ENCODE data around the gene NCL. TPM values are rescaled to one million over a fixed set of nuclear protein-coding genes. Genes with fewer than 3 reads are reported as not detected.

The NCL gene
- total and polyA plus RNA-seq, 2 of the 13 experiments (the other 11 are each of a cell fraction or from before 2014, with no cell fraction given) = 105 to 779 TPM

DNA sequence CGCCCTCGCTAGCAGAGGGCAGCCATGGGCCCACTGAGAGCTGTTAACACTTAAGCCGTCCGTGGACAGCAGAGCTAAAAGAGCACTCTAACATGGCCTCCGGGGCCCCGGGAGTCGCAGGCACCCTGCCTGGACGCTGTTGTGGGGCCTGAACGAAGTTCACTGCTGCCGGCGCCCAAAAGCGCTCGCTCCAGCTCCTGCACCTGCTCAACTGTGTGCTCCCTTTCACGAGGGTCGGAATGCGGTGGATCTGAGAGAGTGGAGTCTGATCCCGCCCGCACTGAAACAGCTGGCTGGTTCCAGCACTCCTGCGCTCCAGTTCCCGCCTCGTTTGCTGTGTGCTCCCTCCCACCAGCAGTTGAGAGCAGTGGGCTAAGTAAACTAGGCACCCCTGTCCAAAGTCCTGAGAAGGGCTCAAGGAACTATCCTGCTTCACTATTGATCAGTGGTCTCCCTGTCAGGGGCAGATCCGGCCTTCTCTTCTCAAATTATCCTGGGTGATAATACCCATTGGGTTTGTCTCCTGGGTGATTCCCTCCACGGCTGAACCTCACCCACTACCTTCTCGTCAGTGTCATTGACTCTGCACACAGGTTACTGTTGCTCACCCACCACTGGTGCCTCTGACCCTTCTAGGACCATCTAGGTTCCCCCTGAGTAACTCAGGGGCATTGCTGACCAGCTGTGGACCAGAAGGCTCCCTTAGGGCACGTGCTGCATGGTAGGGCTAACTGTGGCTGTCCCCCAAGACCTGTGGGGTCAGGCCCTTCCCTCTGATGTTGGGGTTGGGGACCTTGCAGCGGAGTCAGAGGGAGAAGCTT, 45.3 kb downstream of the NCL start (continued):
- TF ChIP-seq, protein P1, sequence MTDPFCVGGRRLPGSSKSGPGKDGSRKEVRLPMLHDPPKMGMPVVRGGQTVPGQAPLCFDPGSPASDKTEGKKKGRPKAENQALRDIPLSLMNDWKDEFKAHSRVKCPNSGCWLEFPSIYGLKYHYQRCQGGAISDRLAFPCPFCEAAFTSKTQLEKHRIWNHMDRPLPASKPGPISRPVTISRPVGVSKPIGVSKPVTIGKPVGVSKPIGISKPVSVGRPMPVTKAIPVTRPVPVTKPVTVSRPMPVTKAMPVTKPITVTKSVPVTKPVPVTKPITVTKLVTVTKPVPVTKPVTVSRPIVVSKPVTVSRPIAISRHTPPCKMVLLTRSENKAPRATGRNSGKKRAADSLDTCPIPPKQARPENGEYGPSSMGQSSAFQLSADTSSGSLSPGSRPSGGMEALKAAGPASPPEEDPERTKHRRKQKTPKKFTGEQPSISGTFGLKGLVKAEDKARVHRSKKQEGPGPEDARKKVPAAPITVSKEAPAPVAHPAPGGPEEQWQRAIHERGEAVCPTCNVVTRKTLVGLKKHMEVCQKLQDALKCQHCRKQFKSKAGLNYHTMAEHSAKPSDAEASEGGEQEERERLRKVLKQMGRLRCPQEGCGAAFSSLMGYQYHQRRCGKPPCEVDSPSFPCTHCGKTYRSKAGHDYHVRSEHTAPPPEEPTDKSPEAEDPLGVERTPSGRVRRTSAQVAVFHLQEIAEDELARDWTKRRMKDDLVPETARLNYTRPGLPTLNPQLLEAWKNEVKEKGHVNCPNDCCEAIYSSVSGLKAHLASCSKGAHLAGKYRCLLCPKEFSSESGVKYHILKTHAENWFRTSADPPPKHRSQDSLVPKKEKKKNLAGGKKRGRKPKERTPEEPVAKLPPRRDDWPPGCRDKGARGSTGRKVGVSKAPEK (CRISPR knock-in tag; IDR thresholded peaks at IDR 0.05; ENCODE audit: borderline replicate concordance) = 0 out of 2 replicates have a peak, but pooled peaks have one; percentile 22
- TF ChIP-seq, protein P2, sequence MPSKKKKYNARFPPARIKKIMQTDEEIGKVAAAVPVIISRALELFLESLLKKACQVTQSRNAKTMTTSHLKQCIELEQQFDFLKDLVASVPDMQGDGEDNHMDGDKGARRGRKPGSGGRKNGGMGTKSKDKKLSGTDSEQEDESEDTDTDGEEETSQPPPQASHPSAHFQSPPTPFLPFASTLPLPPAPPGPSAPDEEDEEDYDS (CRISPR knock-in tag; IDR thresholded peaks at IDR 0.05) = no peak
- TF ChIP-seq BORCS8-MEF2B (CRISPR knock-in tag; IDR thresholded peaks at IDR 0.05) = peak; percentile 78; the same call in 1 of the 2 replicates
- no peak for TF ChIP-seq KLF13 (CRISPR knock-in tag; IDR thresholded peaks at IDR 0.05)
- no peak for TF ChIP-seq JARID2 (CRISPR knock-in tag; IDR thresholded peaks at IDR 0.05; ENCODE audit: insufficient replicate concordance)
- no peak for TF ChIP-seq LCORL (IDR thresholded peaks at IDR 0.05)
- peak; percentile 54; the same call in 1 of the 2 replicates for TF ChIP-seq LCORL (CRISPR knock-in tag; IDR thresholded peaks at IDR 0.05)
- TF ChIP-seq MAF1 (CRISPR knock-in tag; IDR thresholded peaks at IDR 0.05; ENCODE audit: borderline replicate concordance) = 0 out of 2 replicates have a peak, but pooled peaks have one; percentile 52
- no peak for TF ChIP-seq IKZF4 (CRISPR knock-in tag; IDR thresholded peaks at IDR 0.05; ENCODE audit: borderline replicate concordance, low read depth, not compliant biosample characterization)
- 0 out of 2 replicates have a peak, but pooled peaks have one; percentile 42 for TF ChIP-seq ERF (CRISPR knock-in tag; IDR thresholded peaks at IDR 0.05)
- TF ChIP-seq, protein P3, sequence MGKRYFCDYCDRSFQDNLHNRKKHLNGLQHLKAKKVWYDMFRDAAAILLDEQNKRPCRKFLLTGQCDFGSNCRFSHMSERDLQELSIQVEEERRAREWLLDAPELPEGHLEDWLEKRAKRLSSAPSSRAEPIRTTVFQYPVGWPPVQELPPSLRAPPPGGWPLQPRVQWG (CRISPR knock-in tag; IDR thresholded peaks at IDR 0.05; ENCODE audit: borderline replicate concordance, low read depth) = no peak
- no peak for TF ChIP-seq SALL2 (CRISPR knock-in tag; IDR thresholded peaks at IDR 0.05)
- TF ChIP-seq, protein P4, sequence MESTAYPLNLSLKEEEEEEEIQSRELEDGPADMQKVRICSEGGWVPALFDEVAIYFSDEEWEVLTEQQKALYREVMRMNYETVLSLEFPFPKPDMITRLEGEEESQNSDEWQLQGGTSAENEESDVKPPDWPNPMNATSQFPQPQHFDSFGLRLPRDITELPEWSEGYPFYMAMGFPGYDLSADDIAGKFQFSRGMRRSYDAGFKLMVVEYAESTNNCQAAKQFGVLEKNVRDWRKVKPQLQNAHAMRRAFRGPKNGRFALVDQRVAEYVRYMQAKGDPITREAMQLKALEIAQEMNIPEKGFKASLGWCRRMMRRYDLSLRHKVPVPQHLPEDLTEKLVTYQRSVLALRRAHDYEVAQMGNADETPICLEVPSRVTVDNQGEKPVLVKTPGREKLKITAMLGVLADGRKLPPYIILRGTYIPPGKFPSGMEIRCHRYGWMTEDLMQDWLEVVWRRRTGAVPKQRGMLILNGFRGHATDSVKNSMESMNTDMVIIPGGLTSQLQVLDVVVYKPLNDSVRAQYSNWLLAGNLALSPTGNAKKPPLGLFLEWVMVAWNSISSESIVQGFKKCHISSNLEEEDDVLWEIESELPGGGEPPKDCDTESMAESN (CRISPR knock-in tag; conservative IDR thresholded peaks at IDR 0.05) = no peak
- no peak for TF ChIP-seq ZNF367 (CRISPR knock-in tag; IDR thresholded peaks at IDR 0.05; ENCODE audit: borderline replicate concordance)
- TF ChIP-seq ZNF607 (CRISPR knock-in tag; IDR thresholded peaks at IDR 0.05; ENCODE audit: borderline replicate concordance) = no peak
- TF ChIP-seq CHD2 (IDR thresholded peaks at IDR 0.05; ENCODE audit: low read depth, low read length) = no peak
- no peak for TF ChIP-seq EHMT2 (IDR thresholded peaks at IDR 0.05; ENCODE audit: borderline replicate concordance, low read depth, low read length)
- no peak for TF ChIP-seq KLF12 (CRISPR knock-in tag; IDR thresholded peaks at IDR 0.05; ENCODE audit: borderline replicate concordance)
- no peak for TF ChIP-seq ZNF782 (CRISPR knock-in tag; IDR thresholded peaks at IDR 0.05; ENCODE audit: borderline replicate concordance)
- no peak for TF ChIP-seq ZNF337 (CRISPR knock-in tag; IDR thresholded peaks at IDR 0.05; ENCODE audit: borderline replicate concordance, low read depth)
- no peak for TF ChIP-seq U2AF2 (IDR thresholded peaks at IDR 0.05; ENCODE audit: low read depth, low read length)
- TF ChIP-seq, protein P5, sequence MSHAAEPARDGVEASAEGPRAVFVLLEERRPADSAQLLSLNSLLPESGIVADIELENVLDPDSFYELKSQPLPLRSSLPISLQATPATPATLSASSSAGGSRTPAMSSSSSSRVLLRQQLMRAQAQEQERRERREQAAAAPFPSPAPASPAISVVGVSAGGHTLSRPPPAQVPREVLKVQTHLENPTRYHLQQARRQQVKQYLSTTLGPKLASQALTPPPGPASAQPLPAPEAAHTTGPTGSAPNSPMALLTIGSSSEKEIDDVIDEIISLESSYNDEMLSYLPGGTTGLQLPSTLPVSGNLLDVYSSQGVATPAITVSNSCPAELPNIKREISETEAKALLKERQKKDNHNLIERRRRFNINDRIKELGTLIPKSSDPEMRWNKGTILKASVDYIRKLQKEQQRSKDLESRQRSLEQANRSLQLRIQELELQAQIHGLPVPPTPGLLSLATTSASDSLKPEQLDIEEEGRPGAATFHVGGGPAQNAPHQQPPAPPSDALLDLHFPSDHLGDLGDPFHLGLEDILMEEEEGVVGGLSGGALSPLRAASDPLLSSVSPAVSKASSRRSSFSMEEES (CRISPR knock-in tag; IDR thresholded peaks at IDR 0.05) = no peak

Measured in HepG2 (cell line).